Liver (tissue), 9 donors: ENCODE results near the gene B9D1. TPM values are rescaled to one million over a fixed set of nuclear protein-coding genes. Genes with fewer than 3 reads are reported as not detected.

Source experiments
- DNase-seq: peaks from one replicate; pipeline ENCODE4 v3.0.0-alpha.2; 2017; ENCODE audit warnings: low spot score
- H3K27ac ChIP-seq, 2 donors: one replicate each; pipeline ENCODE4 v1.7.0; 2013; ENCODE audit warnings: inconsistent platforms in 2 of 2, low read length in 2 of 2, control low read depth in 1 of 2, low read depth in 1 of 2, mild to moderate bottlenecking in 1 of 2
- H3K27me3 ChIP-seq, 4 donors: one replicate each; pipeline versions ENCODE4 v1.6.1 to v1.7.0; 2013; ENCODE audit warnings: low read length in 3 of 4, inconsistent platforms in 1 of 4, mild to moderate bottlenecking in 1 of 4, moderate library complexity in 1 of 4; ENCODE audit not compliant: control insufficient read depth in 4 of 4, insufficient read depth in 4 of 4
- H3K36me3 ChIP-seq, 4 donors: one replicate each; pipeline versions ENCODE4 v1.6.1 to v1.7.0; 2013; ENCODE audit warnings: low read length in 3 of 4, mild to moderate bottlenecking in 3 of 4, low read depth in 1 of 4, moderate library complexity in 1 of 4; ENCODE audit not compliant: control insufficient read depth in 4 of 4, insufficient read depth in 3 of 4
- H3K4me1 ChIP-seq, 4 donors: one replicate each; pipeline versions ENCODE4 v1.6.1 to v1.7.0; 2013; ENCODE audit warnings: low read length in 3 of 4, mild to moderate bottlenecking in 3 of 4, moderate library complexity in 1 of 4; ENCODE audit not compliant: control insufficient read depth in 4 of 4, insufficient read depth in 4 of 4
- H3K4me3 ChIP-seq, 3 donors: one replicate each; pipeline versions ENCODE4 v1.6.1 to v1.7.0; 2013; ENCODE audit warnings: low read length in 3 of 3, control low read depth in 1 of 3, low read depth in 1 of 3, mild to moderate bottlenecking in 1 of 3
- H3K9ac ChIP-seq, 2 donors: one replicate each; pipeline ENCODE4 v1.7.0; 2013; ENCODE audit warnings: low read length in 2 of 2, mild to moderate bottlenecking in 2 of 2, moderate library complexity in 2 of 2, control low read depth in 1 of 2, low read depth in 1 of 2
- H3K9me3 ChIP-seq, 4 donors: one replicate each; pipeline versions ENCODE4 v1.6.1 to v1.7.0; 2013; ENCODE audit warnings: low read length in 3 of 4; ENCODE audit not compliant: control insufficient read depth in 4 of 4
- FOXA1 ChIP-seq: IDR thresholded peaks from 2 replicates; pipeline ENCODE4 v1.6.1; 2016; ENCODE audit warnings: antibody characterized with exemption
- FOXA2 ChIP-seq: IDR thresholded peaks from 2 replicates; pipeline ENCODE4 v1.6.1; 2016; ENCODE audit warnings: antibody characterized with exemption
- GABPA ChIP-seq, 2 donors: IDR thresholded peaks in 1 of 2; conservative IDR thresholded peaks in 1 of 2; 2 replicates each; pipeline ENCODE4 v1.6.1; 2016; ENCODE audit warnings: antibody characterized with exemption in 2 of 2, mild to moderate bottlenecking in 1 of 2, moderate library complexity in 1 of 2
- HNF4A ChIP-seq, 2 donors: conservative IDR thresholded peaks; 2 replicates each; pipeline ENCODE4 v1.6.1; 2016; ENCODE audit warnings: antibody characterized with exemption in 2 of 2, mild to moderate bottlenecking in 2 of 2
- HNF4G ChIP-seq: IDR thresholded peaks from 2 replicates; pipeline ENCODE4 v1.6.1; 2016; ENCODE audit warnings: antibody characterized with exemption
- JUND ChIP-seq, 2 donors: IDR thresholded peaks; 2 replicates each; pipeline ENCODE4 v1.6.1; 2016; ENCODE audit warnings: antibody characterized with exemption in 2 of 2
- NR2F2 ChIP-seq: IDR thresholded peaks from 2 replicates; pipeline ENCODE4 v1.6.1; 2016; ENCODE audit warnings: antibody characterized with exemption
- RAD21 ChIP-seq, 2 donors: IDR thresholded peaks; 2 replicates each; pipeline ENCODE4 v1.6.1; 2016; ENCODE audit warnings: antibody characterized with exemption in 2 of 2, mild to moderate bottlenecking in 2 of 2
- RXRA ChIP-seq, 2 donors: IDR thresholded peaks; 2 replicates each; pipeline ENCODE4 v1.6.1; 2017 to 2018; ENCODE audit warnings: antibody characterized with exemption in 2 of 2, mild to moderate bottlenecking in 1 of 2
- SP1 ChIP-seq: IDR thresholded peaks from 2 replicates; pipeline ENCODE4 v1.6.1; 2018; ENCODE audit warnings: antibody characterized with exemption, mild to moderate bottlenecking
- TAF1 ChIP-seq: conservative IDR thresholded peaks from 2 replicates; pipeline ENCODE4 v1.6.1; 2016; ENCODE audit warnings: antibody characterized with exemption, mild to moderate bottlenecking
- YY1 ChIP-seq: IDR thresholded peaks from 2 replicates; pipeline ENCODE4 v1.6.1; 2016; ENCODE audit warnings: antibody characterized with exemption, mild to moderate bottlenecking
- WGBS: extraction: QIAGEN DNeasy Blood & Tissue Kit; methylation state at CpG from one replicate; pipeline ENCODE4 v1.1.7; 2013; 5-methylcytosine and 5-hydroxymethylcytosine counted together
- polyA plus RNA-seq, 2 donors: library from polyadenylated mRNA; stranded (reverse) in 1 of 2; unstranded in 1 of 2; fragments of 200-250 nt in 1 of 2; fragments of >200 nt in 1 of 2; fragmentation: Nextera tagmentation in 1 of 2; extraction: Ambion mirVana in 1 of 2; gene quantifications; one replicate each; pipeline versions ENCODE4 v1.2.1 to v1.2.3, GENCODE V29; 2013 to 2015
- total RNA-seq, 2 donors: library from RNA; depleted of rRNA; stranded (reverse); fragments of >200 nt; gene quantifications; one replicate each; pipeline ENCODE4 v1.2.3, GENCODE V29; 2014
- TF ChIP-seq, protein P1 (sequence below): fragments of 150-350 bp; IDR thresholded peaks from 2 replicates; pipeline ENCODE4 v1.5.1; 2017; ENCODE audit warnings: improper control_type of control experiment, low read depth, low read length; ENCODE audit not compliant: missing input control
- TF ChIP-seq, protein P2 (sequence below): IDR thresholded peaks from 2 replicates; pipeline ENCODE4 v1.6.1; 2016; ENCODE audit warnings: antibody characterized with exemption
- TF ChIP-seq, protein P3 (sequence below): IDR thresholded peaks from 2 replicates; pipeline ENCODE4 v1.6.1; 2016; ENCODE audit warnings: antibody characterized with exemption
- TF ChIP-seq, protein P4 (sequence below): IDR thresholded peaks from 2 replicates; pipeline ENCODE4 v1.6.1; 2016; ENCODE audit warnings: antibody characterized with exemption
- TF ChIP-seq, protein P5 (sequence below): IDR thresholded peaks from 2 replicates; pipeline ENCODE4 v1.6.1; 2016; ENCODE audit warnings: antibody characterized with exemption, mild to moderate bottlenecking
- donor health status: healthy.
- donor health status: healthy.
- donor health status: healthy.
- donor health status: healthy.
- donor health status: healthy.

B9D1 gene
- total and polyA plus RNA-seq, 4 donors: 8.4 to 22.0 (median 10.8) TPM

DNA sequence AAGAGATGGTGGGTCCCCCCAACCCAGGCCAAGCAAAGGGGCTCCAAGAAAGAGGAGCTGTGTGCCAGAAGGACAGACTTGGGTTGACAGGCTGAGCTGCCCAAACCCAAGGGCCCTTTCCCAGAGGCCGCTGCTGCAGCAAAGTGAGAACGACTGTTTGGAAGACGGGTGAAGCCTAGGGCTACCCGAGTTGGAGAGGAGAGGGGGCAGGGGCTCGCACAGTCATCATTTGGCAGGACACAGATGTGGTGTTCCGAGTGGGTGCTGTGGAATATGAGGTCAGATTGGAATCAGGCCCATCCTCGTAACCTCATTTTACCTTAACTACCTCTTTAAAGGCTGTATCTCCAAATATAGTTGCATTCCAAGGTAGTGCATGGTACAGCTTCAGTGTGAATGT is 29.8 kb upstream of the B9D1 start:
- Histone ChIP-seq H3K27me3 (no peaks in the 10 kb centered on the region), H3K4me3 (no peak overlapping the region), H3K4me1 (no peaks in the 10 kb centered on the region), H3K27ac (no peak overlapping the region), H3K9ac (no peak overlapping the region), H3K36me3 (no peaks in the 10 kb centered on the region), H3K9me3 (no peaks in the 10 kb centered on the region)
- no peak for DNase-seq
- 80% methylated on average over 7 of the region's 7 CpGs for WGBS
- TF ChIP-seq, protein P1, sequence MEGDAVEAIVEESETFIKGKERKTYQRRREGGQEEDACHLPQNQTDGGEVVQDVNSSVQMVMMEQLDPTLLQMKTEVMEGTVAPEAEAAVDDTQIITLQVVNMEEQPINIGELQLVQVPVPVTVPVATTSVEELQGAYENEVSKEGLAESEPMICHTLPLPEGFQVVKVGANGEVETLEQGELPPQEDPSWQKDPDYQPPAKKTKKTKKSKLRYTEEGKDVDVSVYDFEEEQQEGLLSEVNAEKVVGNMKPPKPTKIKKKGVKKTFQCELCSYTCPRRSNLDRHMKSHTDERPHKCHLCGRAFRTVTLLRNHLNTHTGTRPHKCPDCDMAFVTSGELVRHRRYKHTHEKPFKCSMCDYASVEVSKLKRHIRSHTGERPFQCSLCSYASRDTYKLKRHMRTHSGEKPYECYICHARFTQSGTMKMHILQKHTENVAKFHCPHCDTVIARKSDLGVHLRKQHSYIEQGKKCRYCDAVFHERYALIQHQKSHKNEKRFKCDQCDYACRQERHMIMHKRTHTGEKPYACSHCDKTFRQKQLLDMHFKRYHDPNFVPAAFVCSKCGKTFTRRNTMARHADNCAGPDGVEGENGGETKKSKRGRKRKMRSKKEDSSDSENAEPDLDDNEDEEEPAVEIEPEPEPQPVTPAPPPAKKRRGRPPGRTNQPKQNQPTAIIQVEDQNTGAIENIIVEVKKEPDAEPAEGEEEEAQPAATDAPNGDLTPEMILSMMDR: no peak
- TF ChIP-seq, protein P2, sequence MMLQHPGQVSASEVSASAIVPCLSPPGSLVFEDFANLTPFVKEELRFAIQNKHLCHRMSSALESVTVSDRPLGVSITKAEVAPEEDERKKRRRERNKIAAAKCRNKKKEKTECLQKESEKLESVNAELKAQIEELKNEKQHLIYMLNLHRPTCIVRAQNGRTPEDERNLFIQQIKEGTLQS: no peak
- no peak for TF ChIP-seq YY1
- TF ChIP-seq JUND (IDR thresholded peaks at IDR 0.05): no peak
- TF ChIP-seq FOXA1: no peak
- TF ChIP-seq GABPA (IDR thresholded peaks at IDR 0.05 in 1 of 2, conservative IDR thresholded peaks at IDR 0.05 in 1 of 2): no peak
- no peak for TF ChIP-seq RAD21 (IDR thresholded peaks at IDR 0.05)
- TF ChIP-seq, protein P3, sequence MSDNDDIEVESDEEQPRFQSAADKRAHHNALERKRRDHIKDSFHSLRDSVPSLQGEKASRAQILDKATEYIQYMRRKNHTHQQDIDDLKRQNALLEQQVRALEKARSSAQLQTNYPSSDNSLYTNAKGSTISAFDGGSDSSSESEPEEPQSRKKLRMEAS: no peak
- TF ChIP-seq, protein P4, sequence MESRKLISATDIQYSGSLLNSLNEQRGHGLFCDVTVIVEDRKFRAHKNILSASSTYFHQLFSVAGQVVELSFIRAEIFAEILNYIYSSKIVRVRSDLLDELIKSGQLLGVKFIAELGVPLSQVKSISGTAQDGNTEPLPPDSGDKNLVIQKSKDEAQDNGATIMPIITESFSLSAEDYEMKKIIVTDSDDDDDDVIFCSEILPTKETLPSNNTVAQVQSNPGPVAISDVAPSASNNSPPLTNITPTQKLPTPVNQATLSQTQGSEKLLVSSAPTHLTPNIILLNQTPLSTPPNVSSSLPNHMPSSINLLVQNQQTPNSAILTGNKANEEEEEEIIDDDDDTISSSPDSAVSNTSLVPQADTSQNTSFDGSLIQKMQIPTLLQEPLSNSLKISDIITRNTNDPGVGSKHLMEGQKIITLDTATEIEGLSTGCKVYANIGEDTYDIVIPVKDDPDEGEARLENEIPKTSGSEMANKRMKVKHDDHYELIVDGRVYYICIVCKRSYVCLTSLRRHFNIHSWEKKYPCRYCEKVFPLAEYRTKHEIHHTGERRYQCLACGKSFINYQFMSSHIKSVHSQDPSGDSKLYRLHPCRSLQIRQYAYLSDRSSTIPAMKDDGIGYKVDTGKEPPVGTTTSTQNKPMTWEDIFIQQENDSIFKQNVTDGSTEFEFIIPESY: no peak
- TF ChIP-seq, protein P5, sequence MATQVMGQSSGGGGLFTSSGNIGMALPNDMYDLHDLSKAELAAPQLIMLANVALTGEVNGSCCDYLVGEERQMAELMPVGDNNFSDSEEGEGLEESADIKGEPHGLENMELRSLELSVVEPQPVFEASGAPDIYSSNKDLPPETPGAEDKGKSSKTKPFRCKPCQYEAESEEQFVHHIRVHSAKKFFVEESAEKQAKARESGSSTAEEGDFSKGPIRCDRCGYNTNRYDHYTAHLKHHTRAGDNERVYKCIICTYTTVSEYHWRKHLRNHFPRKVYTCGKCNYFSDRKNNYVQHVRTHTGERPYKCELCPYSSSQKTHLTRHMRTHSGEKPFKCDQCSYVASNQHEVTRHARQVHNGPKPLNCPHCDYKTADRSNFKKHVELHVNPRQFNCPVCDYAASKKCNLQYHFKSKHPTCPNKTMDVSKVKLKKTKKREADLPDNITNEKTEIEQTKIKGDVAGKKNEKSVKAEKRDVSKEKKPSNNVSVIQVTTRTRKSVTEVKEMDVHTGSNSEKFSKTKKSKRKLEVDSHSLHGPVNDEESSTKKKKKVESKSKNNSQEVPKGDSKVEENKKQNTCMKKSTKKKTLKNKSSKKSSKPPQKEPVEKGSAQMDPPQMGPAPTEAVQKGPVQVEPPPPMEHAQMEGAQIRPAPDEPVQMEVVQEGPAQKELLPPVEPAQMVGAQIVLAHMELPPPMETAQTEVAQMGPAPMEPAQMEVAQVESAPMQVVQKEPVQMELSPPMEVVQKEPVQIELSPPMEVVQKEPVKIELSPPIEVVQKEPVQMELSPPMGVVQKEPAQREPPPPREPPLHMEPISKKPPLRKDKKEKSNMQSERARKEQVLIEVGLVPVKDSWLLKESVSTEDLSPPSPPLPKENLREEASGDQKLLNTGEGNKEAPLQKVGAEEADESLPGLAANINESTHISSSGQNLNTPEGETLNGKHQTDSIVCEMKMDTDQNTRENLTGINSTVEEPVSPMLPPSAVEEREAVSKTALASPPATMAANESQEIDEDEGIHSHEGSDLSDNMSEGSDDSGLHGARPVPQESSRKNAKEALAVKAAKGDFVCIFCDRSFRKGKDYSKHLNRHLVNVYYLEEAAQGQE: no peak
- TF ChIP-seq SP1: no peak
- no peak for TF ChIP-seq HNF4A (conservative IDR thresholded peaks at IDR 0.05)
- no peak for TF ChIP-seq RXRA (IDR thresholded peaks at IDR 0.05)

DNA sequence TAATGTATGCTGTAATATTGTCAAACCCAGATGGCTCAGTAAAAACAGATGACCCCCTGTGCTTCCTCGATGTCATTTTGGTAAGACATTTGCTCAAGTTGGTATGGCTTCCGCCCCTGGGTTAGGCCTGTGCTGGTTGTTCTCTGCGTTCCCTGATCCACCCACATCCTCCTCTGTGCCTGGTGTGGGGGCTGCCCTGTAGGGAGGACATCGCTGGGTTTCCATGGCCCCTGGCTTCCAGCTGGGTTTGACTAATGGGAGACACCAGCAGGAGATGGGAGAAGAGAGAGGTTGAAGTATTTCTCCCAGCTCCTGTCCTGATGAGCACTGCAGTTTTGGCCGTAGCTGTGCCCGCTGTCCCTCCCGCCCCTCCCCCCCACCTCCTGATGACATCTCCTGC is 28.9 kb upstream of the B9D1 start:
- Histone ChIP-seq H3K36me3 (no peaks in the 10 kb centered on the region), H3K9me3 (no peaks in the 10 kb centered on the region), H3K27me3 (no peaks in the 10 kb centered on the region), H3K4me3 (no peak overlapping the region), H3K27ac (no peak overlapping the region), H3K9ac (no peak overlapping the region), H3K4me1 (no peaks in the 10 kb centered on the region)
- no peak for DNase-seq
- WGBS: 80% methylated on average over 7 of the region's 7 CpGs
- TF ChIP-seq GABPA (IDR thresholded peaks at IDR 0.05 in 1 of 2, conservative IDR thresholded peaks at IDR 0.05 in 1 of 2) (no peak), JUND (IDR thresholded peaks at IDR 0.05) (no peak), SP1 (no peak), NR2F2 (no peak), TAF1 (no peak), YY1 (no peak), FOXA1 (no peak), FOXA2 (no peak), HNF4G (no peak)
- TF ChIP-seq, protein P4: no peak
- TF ChIP-seq, protein P5: no peak
- TF ChIP-seq, protein P2: no peak
- TF ChIP-seq, protein P3: no peak
